PC-9 (cell line): ENCODE results near the gene OR5B21. TPM values are rescaled to one million over a fixed set of nuclear protein-coding genes. Genes with fewer than 3 reads are reported as not detected.

Source experiments
- BruUV-seq: library from RNA; stranded (reverse); fragments of 400-500 nt; replicated peaks from 2 replicates; lab custom pipeline; 2021; lab: Mats Ljungman, UMichigan
- CTCF ChIA-PET: fragments of 300-600 bp; sonication (Branson Sonifier 250); formaldehyde crosslinking; loops from one replicate; lab custom pipeline; 2022; ENCODE audit warnings: antibody characterized with exemption; lab: Charles Lee
- POLR2A ChIA-PET: fragments of 300-600 bp; sonication (Branson Sonifier 250); formaldehyde crosslinking; loops from one replicate; lab custom pipeline; 2022; ENCODE audit warnings: antibody characterized with exemption; ENCODE audit not compliant: unreplicated experiment; lab: Charles Lee
- DNase-seq, 2 experiments: peaks; one replicate each; pipeline versions ENCODE4 v3.0.0 to v3.0.0-alpha.2; 2015 to 2022; ENCODE audit warnings: mixed read lengths in 1 of 2
- H2AFZ ChIP-seq: fragments of 200-600 bp; sonication (generic); 2 replicates; pipeline ENCODE4 v1.8.1; 2017; ENCODE audit warnings: antibody characterized with exemption
- H3F3A ChIP-seq: fragments of 200-600 bp; sonication (generic); 2 replicates; pipeline ENCODE4 v1.8.1; 2017; ENCODE audit warnings: antibody characterized with exemption, mild to moderate bottlenecking, low read depth; ENCODE audit not compliant: insufficient read depth
- H3K27ac ChIP-seq: fragments of 200-600 bp; sonication (generic); 2 replicates; pipeline ENCODE4 v1.6.1; 2016; ENCODE audit warnings: mixed run types
- H3K27me3 ChIP-seq: fragments of 200-600 bp; sonication (generic); 2 replicates; pipeline ENCODE4 v1.6.1; 2016; ENCODE audit warnings: low read depth, mixed run types; ENCODE audit not compliant: insufficient read depth
- H3K36me3 ChIP-seq: fragments of 200-600 bp; sonication (generic); 2 replicates; pipeline ENCODE4 v1.6.1; 2016; ENCODE audit warnings: low read depth, mixed run types
- H3K4me1 ChIP-seq: fragments of 200-600 bp; sonication (generic); replicated peaks from 2 replicates; pipeline ENCODE4 v1.6.1; 2016; ENCODE audit warnings: mixed run types; ENCODE audit not compliant: insufficient read depth
- H3K4me2 ChIP-seq: fragments of 200-600 bp; sonication (generic); 2 replicates; pipeline ENCODE4 v1.6.1; 2017; ENCODE audit warnings: mixed run types
- H3K4me3 ChIP-seq: fragments of 200-600 bp; sonication (generic); 2 replicates; pipeline ENCODE4 v1.6.1; 2016; ENCODE audit warnings: mixed run types
- H3K79me2 ChIP-seq: fragments of 200-600 bp; sonication (generic); 2 replicates; pipeline ENCODE4 v1.6.1; 2017; ENCODE audit warnings: low read depth, mixed run types
- H3K9me2 ChIP-seq: fragments of 200-600 bp; sonication (generic); 2 replicates; pipeline ENCODE4 v1.8.1; 2017; ENCODE audit warnings: mild to moderate bottlenecking; ENCODE audit not compliant: insufficient read depth
- H3K9me3 ChIP-seq: fragments of 200-600 bp; sonication (generic); 2 replicates; pipeline ENCODE4 v1.8.1; 2016; ENCODE audit warnings: low read depth; ENCODE audit not compliant: insufficient read depth
- H4K20me1 ChIP-seq: fragments of 200-600 bp; sonication (generic); 2 replicates; pipeline ENCODE4 v1.8.1; 2017; ENCODE audit not compliant: insufficient read depth
- EZH2 ChIP-seq: fragments of 200-600 bp; sonication (generic); IDR thresholded peaks from 2 replicates; pipeline ENCODE4 v1.8.0; 2017; ENCODE audit warnings: antibody characterized with exemption, low read depth
- intact Hi-C: fragments of 100-400 bp; cut with micrococcal nuclease; formaldehyde crosslinking; loops from one replicate; pipeline ENCODE4 v1.10.0; 2022; ENCODE audit not compliant: unreplicated experiment
- total RNA-seq: library from RNA; stranded (reverse); gene quantifications from 2 replicates; pipeline ENCODE4 v1.2.3, GENCODE V29; 2021
- TF ChIP-seq, protein P1 (sequence below): fragments of 200-600 bp; sonication (generic); conservative IDR thresholded peaks from 2 replicates; pipeline ENCODE4 v1.6.1; 2017; ENCODE audit warnings: mixed run types, antibody characterized with exemption, mild to moderate bottlenecking, moderate library complexity

OR5B21 gene
- total RNA-seq, 1 experiment from 2014 or later = not detected

DNA sequence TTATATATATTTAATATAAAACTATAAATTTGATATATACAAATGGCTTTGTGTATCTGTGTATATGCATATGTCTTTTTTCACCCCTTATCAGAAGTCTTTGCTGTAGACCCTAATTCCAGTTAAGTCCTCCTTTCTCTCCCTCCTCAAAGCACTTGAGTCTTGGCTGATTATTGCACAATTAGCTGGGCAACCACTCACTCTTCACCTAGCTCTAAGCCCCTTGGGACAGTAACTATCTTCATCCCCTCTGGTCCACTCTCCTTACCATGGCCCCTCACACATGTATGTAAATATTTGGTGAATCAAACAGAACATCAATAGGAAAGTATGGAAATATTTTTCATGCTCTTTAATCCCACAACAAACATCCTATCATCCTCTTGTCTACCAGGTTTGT, 909 bp upstream of the OR5B21 start:
- Histone ChIP-seq H3K9me2 (no peaks in the 10 kb centered on the region), H3K27me3 (no peaks in the 10 kb centered on the region), H3K27ac (no peak overlapping the region), H3K4me1 (no peaks in the 10 kb centered on the region), H3K4me2 (no peak overlapping the region), H3K36me3 (no peaks in the 10 kb centered on the region), H3K9me3 (no peaks in the 10 kb centered on the region), H2AFZ (no peak overlapping the region), H4K20me1 (no peaks in the 10 kb centered on the region), H3F3A (no peaks in the 10 kb centered on the region), H3K79me2 (no peaks in the 10 kb centered on the region), H3K4me3 (no peak overlapping the region)
- CTCF ChIA-PET = no interaction called here
- POLR2A ChIA-PET = no interaction called here
- no peak for TF ChIP-seq EZH2
- TF ChIP-seq, protein P1, sequence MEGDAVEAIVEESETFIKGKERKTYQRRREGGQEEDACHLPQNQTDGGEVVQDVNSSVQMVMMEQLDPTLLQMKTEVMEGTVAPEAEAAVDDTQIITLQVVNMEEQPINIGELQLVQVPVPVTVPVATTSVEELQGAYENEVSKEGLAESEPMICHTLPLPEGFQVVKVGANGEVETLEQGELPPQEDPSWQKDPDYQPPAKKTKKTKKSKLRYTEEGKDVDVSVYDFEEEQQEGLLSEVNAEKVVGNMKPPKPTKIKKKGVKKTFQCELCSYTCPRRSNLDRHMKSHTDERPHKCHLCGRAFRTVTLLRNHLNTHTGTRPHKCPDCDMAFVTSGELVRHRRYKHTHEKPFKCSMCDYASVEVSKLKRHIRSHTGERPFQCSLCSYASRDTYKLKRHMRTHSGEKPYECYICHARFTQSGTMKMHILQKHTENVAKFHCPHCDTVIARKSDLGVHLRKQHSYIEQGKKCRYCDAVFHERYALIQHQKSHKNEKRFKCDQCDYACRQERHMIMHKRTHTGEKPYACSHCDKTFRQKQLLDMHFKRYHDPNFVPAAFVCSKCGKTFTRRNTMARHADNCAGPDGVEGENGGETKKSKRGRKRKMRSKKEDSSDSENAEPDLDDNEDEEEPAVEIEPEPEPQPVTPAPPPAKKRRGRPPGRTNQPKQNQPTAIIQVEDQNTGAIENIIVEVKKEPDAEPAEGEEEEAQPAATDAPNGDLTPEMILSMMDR = no peak
- DNase-seq = no peak
- no TSS peak for BruUV-seq
- intact Hi-C loops = no loop called here

DNA sequence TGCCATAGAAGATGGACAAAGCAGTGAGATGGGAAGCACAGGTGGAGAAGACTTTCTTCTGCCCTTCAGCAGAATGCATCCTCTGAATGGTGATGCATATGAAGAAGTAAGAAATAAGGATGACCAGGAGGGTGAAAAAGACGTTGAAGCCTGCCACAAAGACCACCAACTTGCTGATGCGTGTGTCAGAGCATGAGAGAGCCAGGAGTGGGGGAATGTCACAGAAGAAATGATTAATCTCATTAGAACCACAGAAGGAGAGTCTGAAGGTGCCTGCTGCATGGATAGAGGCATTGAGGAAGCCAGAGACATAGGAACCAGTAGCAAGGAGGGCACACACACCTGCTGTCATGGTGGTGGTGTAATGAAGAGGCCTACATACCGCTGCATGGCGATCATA, 550 bp downstream of the OR5B21 start:
- no TSS peak for BruUV-seq
- TF ChIP-seq, protein P1 = no peak
- no peak for TF ChIP-seq EZH2
- CTCF ChIA-PET = no interaction called here
- Histone ChIP-seq H3K79me2 (no peaks in the 10 kb centered on the region), H3K36me3 (no peaks in the 10 kb centered on the region), H3F3A (no peaks in the 10 kb centered on the region), H3K9me2 (no peaks in the 10 kb centered on the region), H3K27me3 (no peaks in the 10 kb centered on the region), H3K4me1 (no peaks in the 10 kb centered on the region), H3K27ac (no peak overlapping the region), H2AFZ (no peak overlapping the region), H3K4me3 (no peak overlapping the region), H4K20me1 (no peaks in the 10 kb centered on the region), H3K9me3 (no peaks in the 10 kb centered on the region), H3K4me2 (no peak overlapping the region)
- DNase-seq = no peak
- intact Hi-C loops = no loop called here
- POLR2A ChIA-PET = no interaction called here

DNA sequence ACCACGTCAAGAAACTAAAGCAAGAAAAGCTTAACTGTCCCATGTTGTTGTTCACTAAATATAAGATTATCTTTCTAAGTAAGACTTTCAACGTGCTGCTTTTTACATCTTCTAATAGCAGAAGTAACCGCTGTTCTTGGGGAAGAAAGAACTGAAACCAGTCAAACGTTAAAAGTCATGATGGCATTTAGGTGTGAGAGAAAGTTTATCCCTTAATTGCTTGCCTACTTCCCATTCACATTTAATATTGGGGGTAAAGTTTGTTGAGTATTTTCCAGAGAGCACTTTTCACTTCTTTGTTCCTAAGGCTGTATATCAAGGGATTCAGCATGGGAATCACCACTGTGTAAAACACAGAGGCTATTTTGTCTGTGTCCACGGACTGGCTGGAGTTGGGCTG, 970 bp downstream of the OR5B21 start:
- H3K4me3 ChIP-seq = no peak overlapping the region
- POLR2A ChIA-PET = no interaction called here
- no peak overlapping the region for H3K4me2 ChIP-seq
- TF ChIP-seq, protein P1 = no peak
- TF ChIP-seq EZH2 = no peak
- DNase-seq = no peak
- no peaks in the 10 kb centered on the region for H3K9me2 ChIP-seq
- no peaks in the 10 kb centered on the region for H3K79me2 ChIP-seq
- no peaks in the 10 kb centered on the region for H3K4me1 ChIP-seq
- CTCF ChIA-PET = no interaction called here
- intact Hi-C loops = no loop called here
- no peak overlapping the region for H3K27ac ChIP-seq
- BruUV-seq = no TSS peak
- no peaks in the 10 kb centered on the region for H3K27me3 ChIP-seq
- H4K20me1 ChIP-seq = no peaks in the 10 kb centered on the region
- H3K36me3 ChIP-seq = no peaks in the 10 kb centered on the region
- H3F3A ChIP-seq = no peaks in the 10 kb centered on the region
- no peak overlapping the region for H2AFZ ChIP-seq
- no peaks in the 10 kb centered on the region for H3K9me3 ChIP-seq
